Neuron (in vitro differentiated cells): ENCODE data around the gene CROCC.

Experiments
- H2AFZ ChIP-seq: one replicate; pipeline ENCODE4 v1.6.1; 2013; ENCODE audit warnings: low read depth, mild to moderate bottlenecking, inconsistent platforms, low read length, moderate library complexity
- H3K27me3 ChIP-seq: one replicate; pipeline ENCODE4 v1.6.1; 2013; ENCODE audit warnings: low read length; ENCODE audit not compliant: insufficient read depth
- H3K36me3 ChIP-seq: one replicate; pipeline ENCODE4 v1.6.1; 2013; ENCODE audit warnings: low read length; ENCODE audit not compliant: insufficient read depth
- H3K4me1 ChIP-seq: one replicate; pipeline ENCODE4 v1.6.1; 2013; ENCODE audit warnings: low read length; ENCODE audit not compliant: insufficient read depth
- H3K4me3 ChIP-seq: 2 replicates; pipeline ENCODE4 v1.5.1; 2013; ENCODE audit warnings: mild to moderate bottlenecking, low read length, moderate library complexity
- H3K9me3 ChIP-seq: one replicate; pipeline ENCODE4 v1.6.1; 2013; ENCODE audit warnings: low read length

CROCC gene

GRCh38 chr1:16967095-16967575 is 45.4 kb downstream of the CROCC start:
- H3K36me3 ChIP-seq = peaks cover 9% of the 10 kb centered on the region
- H3K4me3 ChIP-seq = no peak overlapping the region
- no peak overlapping the region for H2AFZ ChIP-seq
- no peaks in the 10 kb centered on the region for H3K27me3 ChIP-seq
- H3K4me1 ChIP-seq = peaks cover 7% of the 10 kb centered on the region
- no peaks in the 10 kb centered on the region for H3K9me3 ChIP-seq

- Histone ChIP-seq H3K4me3 (no peak overlapping the region), H3K36me3 (peaks cover 9% of the 10 kb centered on the region), H3K27me3 (no peaks in the 10 kb centered on the region), H3K9me3 (no peaks in the 10 kb centered on the region), H2AFZ (no peak overlapping the region), H3K4me1 (peaks cover 15% of the 10 kb centered on the region)
Observed at GRCh38 chr1:16967962-16968361, 46.2 kb downstream of the CROCC start.

GRCh38 chr1:16968372-16968771 is 46.6 kb downstream of the CROCC start:
- Histone ChIP-seq H3K9me3 (no peaks in the 10 kb centered on the region), H3K27me3 (no peaks in the 10 kb centered on the region), H3K4me1 (peaks cover 16% of the 10 kb centered on the region), H2AFZ (no peak overlapping the region), H3K4me3 (no peak overlapping the region), H3K36me3 (peaks cover 10% of the 10 kb centered on the region)

GRCh38 chr1:16969057-16969611 is 47.4 kb downstream of the CROCC start:
- no peaks in the 10 kb centered on the region for H3K27me3 ChIP-seq
- H3K4me3 ChIP-seq = no peak overlapping the region
- no peaks in the 10 kb centered on the region for H3K9me3 ChIP-seq
- peaks cover 10% of the 10 kb centered on the region for H3K36me3 ChIP-seq
- peaks cover 16% of the 10 kb centered on the region for H3K4me1 ChIP-seq
- H2AFZ ChIP-seq = no peak overlapping the region

- no peaks in the 10 kb centered on the region for H3K9me3 ChIP-seq
- H3K27me3 ChIP-seq = no peaks in the 10 kb centered on the region
- H3K4me3 ChIP-seq = no peak overlapping the region
- H3K4me1 ChIP-seq = peaks cover 16% of the 10 kb centered on the region
- H2AFZ ChIP-seq = no peak overlapping the region
- peaks cover 10% of the 10 kb centered on the region for H3K36me3 ChIP-seq
Observed at GRCh38 chr1:16969651-16970050, 47.9 kb downstream of the CROCC start.

- Histone ChIP-seq H3K27me3 (no peaks in the 10 kb centered on the region), H3K9me3 (no peaks in the 10 kb centered on the region), H3K4me1 (peaks cover 16% of the 10 kb centered on the region), H3K4me3 (no peak overlapping the region), H2AFZ (no peak overlapping the region), H3K36me3 (peaks cover 10% of the 10 kb centered on the region)
Observed at GRCh38 chr1:16970132-16970910, 48.6 kb downstream of the CROCC start.

GRCh38 chr1:16971341-16972188 is 49.8 kb downstream of the CROCC start:
- no peak overlapping the region for H2AFZ ChIP-seq
- peaks cover 16% of the 10 kb centered on the region for H3K4me1 ChIP-seq
- H3K36me3 ChIP-seq = peaks cover 8% of the 10 kb centered on the region
- no peak overlapping the region for H3K4me3 ChIP-seq
- no peaks in the 10 kb centered on the region for H3K27me3 ChIP-seq
- H3K9me3 ChIP-seq = no peaks in the 10 kb centered on the region

GRCh38 chr1:16972189-16972895 is 50.6 kb downstream of the CROCC start:
- H3K4me1 ChIP-seq = peaks cover 16% of the 10 kb centered on the region
- peaks cover 8% of the 10 kb centered on the region for H3K36me3 ChIP-seq
- no peaks in the 10 kb centered on the region for H3K9me3 ChIP-seq
- no peaks in the 10 kb centered on the region for H3K27me3 ChIP-seq
- H2AFZ ChIP-seq = no peak overlapping the region
- no peak overlapping the region for H3K4me3 ChIP-seq

- H2AFZ ChIP-seq = no peak overlapping the region
- H3K27me3 ChIP-seq = no peaks in the 10 kb centered on the region
- peaks cover 16% of the 10 kb centered on the region for H3K4me1 ChIP-seq
- no peaks in the 10 kb centered on the region for H3K9me3 ChIP-seq
- peaks cover 11% of the 10 kb centered on the region for H3K36me3 ChIP-seq
- no peak overlapping the region for H3K4me3 ChIP-seq
Observed at GRCh38 chr1:16973215-16973614, 51.5 kb downstream of the CROCC start.

GRCh38 chr1:16975211-16975610 is 53.5 kb downstream of the CROCC start:
- H3K9me3 ChIP-seq = no peaks in the 10 kb centered on the region
- no peaks in the 10 kb centered on the region for H3K27me3 ChIP-seq
- peaks cover 11% of the 10 kb centered on the region for H3K36me3 ChIP-seq
- H3K4me1 ChIP-seq = peaks cover 26% of the 10 kb centered on the region
- no peak overlapping the region for H2AFZ ChIP-seq
- no peak overlapping the region for H3K4me3 ChIP-seq

- Histone ChIP-seq H2AFZ (no peak overlapping the region), H3K4me3 (no peak overlapping the region), H3K27me3 (no peaks in the 10 kb centered on the region), H3K36me3 (peaks cover 11% of the 10 kb centered on the region), H3K9me3 (no peaks in the 10 kb centered on the region), H3K4me1 (peaks cover 26% of the 10 kb centered on the region)
Observed at GRCh38 chr1:16975838-16976237, 54.1 kb downstream of the CROCC start.

GRCh38 chr1:16976966-16977365 is 55.2 kb downstream of the CROCC start:
- no peaks in the 10 kb centered on the region for H3K9me3 ChIP-seq
- H3K36me3 ChIP-seq = peaks cover 11% of the 10 kb centered on the region
- no peak overlapping the region for H2AFZ ChIP-seq
- H3K4me3 ChIP-seq = no peak overlapping the region
- H3K27me3 ChIP-seq = no peaks in the 10 kb centered on the region
- peaks cover 21% of the 10 kb centered on the region for H3K4me1 ChIP-seq
